H9 (cell line): ENCODE measurements around the gene CGGBP1. TPM values are rescaled to one million over a fixed set of nuclear protein-coding genes. Genes with fewer than 3 reads are reported as not detected.

Experiments used
- DNase-seq: peaks from one replicate; pipeline ENCODE4 v3.0.0-alpha.2; 2017
- H2AFZ ChIP-seq: one replicate; pipeline ENCODE4 v1.6.1; 2013; ENCODE audit warnings: mild to moderate bottlenecking, low read length, control low read depth, moderate library complexity
- H2AK5ac ChIP-seq: 2 replicates; pipeline ENCODE4 v1.6.1; 2013; ENCODE audit warnings: low read length, control low read depth, mixed read lengths; ENCODE audit not compliant: insufficient read length
- H2BK120ac ChIP-seq: one replicate; pipeline ENCODE4 v1.6.1; 2013; ENCODE audit warnings: low read depth, mild to moderate bottlenecking, low read length, control low read depth, inconsistent platforms; ENCODE audit not compliant: poor library complexity, severe bottlenecking
- H2BK12ac ChIP-seq: 2 replicates; pipeline ENCODE4 v1.6.1; 2013; ENCODE audit warnings: low read length, control low read depth, mixed read lengths, low read depth; ENCODE audit not compliant: insufficient read length
- H2BK15ac ChIP-seq: 2 replicates; pipeline ENCODE4 v1.6.1; 2013; ENCODE audit warnings: low read depth, low read length, control low read depth
- H2BK20ac ChIP-seq: one replicate; pipeline ENCODE4 v1.6.1; 2013; ENCODE audit warnings: low read depth, mild to moderate bottlenecking, low read length, control low read depth, inconsistent platforms; ENCODE audit not compliant: poor library complexity, severe bottlenecking
- H2BK5ac ChIP-seq: 2 replicates; pipeline ENCODE4 v1.6.1; 2013; ENCODE audit warnings: low read length, control low read depth, mixed read lengths; ENCODE audit not compliant: insufficient read length
- H3K14ac ChIP-seq: 2 replicates; pipeline ENCODE4 v1.6.1; 2013; ENCODE audit warnings: low read length, control low read depth; ENCODE audit not compliant: insufficient read depth
- H3K18ac ChIP-seq: 2 replicates; pipeline ENCODE4 v1.6.1; 2013; ENCODE audit warnings: low read depth, mild to moderate bottlenecking, mixed read lengths, low read length, control low read depth; ENCODE audit not compliant: insufficient read length
- H3K23ac ChIP-seq: 2 replicates; pipeline ENCODE4 v1.6.1; 2013; ENCODE audit warnings: low read length, control low read depth, mixed read lengths, low read depth; ENCODE audit not compliant: insufficient read length
- H3K23me2 ChIP-seq: 2 replicates; pipeline ENCODE4 v1.6.1; 2013; ENCODE audit warnings: low read depth, mild to moderate bottlenecking, mixed read lengths, low read length, control low read depth; ENCODE audit not compliant: insufficient read length, poor library complexity, severe bottlenecking
- H3K27ac ChIP-seq: 2 replicates; pipeline ENCODE4 v1.5.1; 2013; ENCODE audit warnings: low read length, control low read depth, mixed read lengths, low read depth; ENCODE audit not compliant: insufficient read length
- H3K27me3 ChIP-seq: 2 replicates; pipeline ENCODE4 v1.6.1; 2013; ENCODE audit warnings: low read length, control low read depth, inconsistent platforms; ENCODE audit not compliant: insufficient read depth
- H3K4ac ChIP-seq: 2 replicates; pipeline ENCODE4 v1.6.1; 2013; ENCODE audit warnings: low read depth, mild to moderate bottlenecking, control low read depth, inconsistent platforms, low read length, moderate library complexity
- H3K4me1 ChIP-seq: 2 replicates; pipeline ENCODE4 v1.6.1; 2013; ENCODE audit warnings: low read length, control low read depth, inconsistent platforms; ENCODE audit not compliant: insufficient read depth
- H3K4me2 ChIP-seq: 2 replicates; pipeline ENCODE4 v1.6.1; 2013; ENCODE audit warnings: low read length, control low read depth, mixed read lengths; ENCODE audit not compliant: insufficient read length, insufficient read depth
- H3K56ac ChIP-seq: 2 replicates; pipeline ENCODE4 v1.6.1; 2013; ENCODE audit warnings: low read depth, mild to moderate bottlenecking, mixed read lengths, low read length, control low read depth; ENCODE audit not compliant: insufficient read length
- H3K79me1 ChIP-seq: 2 replicates; pipeline ENCODE4 v1.6.1; 2013; ENCODE audit warnings: low read depth, mild to moderate bottlenecking, moderate library complexity, low read length, control low read depth, inconsistent platforms; ENCODE audit not compliant: insufficient read depth, poor library complexity, severe bottlenecking
- H3K79me2 ChIP-seq: 2 replicates; pipeline ENCODE4 v1.6.1; 2013; ENCODE audit warnings: low read length, control low read depth, inconsistent platforms; ENCODE audit not compliant: insufficient read depth
- H3K9ac ChIP-seq: 2 replicates; pipeline ENCODE4 v1.6.1; 2013; ENCODE audit warnings: low read length, control low read depth, mixed read lengths; ENCODE audit not compliant: insufficient read length; ENCODE audit errors: extremely low read depth
- H3K9me3 ChIP-seq: one replicate; pipeline ENCODE4 v1.6.1; 2013; ENCODE audit warnings: low read depth, low read length, inconsistent platforms; ENCODE audit not compliant: control insufficient read depth
- H3T11ph ChIP-seq: one replicate; pipeline ENCODE4 v1.6.1; 2013; ENCODE audit warnings: mild to moderate bottlenecking, low read length, control low read depth, inconsistent platforms
- H4K20me1 ChIP-seq: one replicate; pipeline ENCODE4 v1.6.1; 2013; ENCODE audit not compliant: control insufficient read depth, insufficient read length, insufficient read depth
- H4K5ac ChIP-seq: 2 replicates; pipeline ENCODE4 v1.6.1; 2013; ENCODE audit warnings: low read depth, mild to moderate bottlenecking, mixed read lengths, low read length, control low read depth; ENCODE audit not compliant: insufficient read length
- H4K8ac ChIP-seq: replicated peaks from 2 replicates; pipeline ENCODE4 v1.6.1; 2013; ENCODE audit warnings: low read length, control low read depth, mixed read lengths, low read depth; ENCODE audit not compliant: insufficient read length
- H4K91ac ChIP-seq: 2 replicates; pipeline ENCODE4 v1.6.1; 2013; ENCODE audit warnings: low read depth, mild to moderate bottlenecking, moderate library complexity, mixed read lengths, low read length, control low read depth; ENCODE audit not compliant: insufficient read length
- H3K27ac Mint-ChIP-seq, 3 experiments: 2 replicates in 2 of 3; 3 replicates in 1 of 3; pipeline ENCODE4 v1.8.0; 2020 to 2021; ENCODE audit warnings: mixed read lengths in 3 of 3, mild to moderate bottlenecking in 1 of 3, moderate library complexity in 1 of 3
- H3K27me3 Mint-ChIP-seq: 2 replicates; pipeline ENCODE4 v1.8.0; 2021; ENCODE audit warnings: low read depth, mild to moderate bottlenecking, moderate library complexity, mixed read lengths
- H3K36me3 Mint-ChIP-seq, 3 experiments: 2 replicates in 2 of 3; 3 replicates in 1 of 3; pipeline ENCODE4 v1.8.0; 2020 to 2021; ENCODE audit warnings: low read depth in 3 of 3, mixed read lengths in 3 of 3; ENCODE audit not compliant: insufficient read depth in 1 of 3
- H3K4me1 Mint-ChIP-seq, 2 experiments: 2 replicates each; pipeline ENCODE4 v1.8.0; 2020; ENCODE audit warnings: mixed read lengths in 2 of 2
- H3K4me3 Mint-ChIP-seq, 2 experiments: 2 replicates in 1 of 2; 3 replicates in 1 of 2; pipeline ENCODE4 v1.8.0; 2020 to 2021; ENCODE audit warnings: mild to moderate bottlenecking in 2 of 2, mixed read lengths in 2 of 2, moderate library complexity in 1 of 2
- H3K9me3 Mint-ChIP-seq, 2 experiments: 2 replicates in 1 of 2; 3 replicates in 1 of 2; pipeline ENCODE4 v1.8.0; 2020; ENCODE audit warnings: mild to moderate bottlenecking in 2 of 2, mixed read lengths in 2 of 2, moderate library complexity in 1 of 2
- WGBS: extraction: QIAGEN DNeasy Blood & Tissue Kit; methylation state at CpG from one replicate; pipeline ENCODE4 v1.1.7; 2013; ENCODE audit warnings: missing lambda C conversion rate, low lambda C conversion rate, mixed read lengths; ENCODE audit not compliant: insufficient read length; ENCODE audit errors: extremely low coverage; 5-methylcytosine and 5-hydroxymethylcytosine counted together
- total RNA-seq: library from RNA; stranded (reverse); gene quantifications from 2 replicates; pipeline ENCODE4 v1.2.1, GENCODE V29; 2021
- TF ChIP-seq, protein P1 (sequence below): fragments of 200-600 bp; sonication (generic); conservative IDR thresholded peaks from 3 replicates; pipeline ENCODE4 v1.8.0; 2021; ENCODE audit warnings: antibody characterized with exemption, mild to moderate bottlenecking

The CGGBP1 gene
- total RNA-seq, 1 experiment from 2014 or later: 75.0 TPM

DNA sequence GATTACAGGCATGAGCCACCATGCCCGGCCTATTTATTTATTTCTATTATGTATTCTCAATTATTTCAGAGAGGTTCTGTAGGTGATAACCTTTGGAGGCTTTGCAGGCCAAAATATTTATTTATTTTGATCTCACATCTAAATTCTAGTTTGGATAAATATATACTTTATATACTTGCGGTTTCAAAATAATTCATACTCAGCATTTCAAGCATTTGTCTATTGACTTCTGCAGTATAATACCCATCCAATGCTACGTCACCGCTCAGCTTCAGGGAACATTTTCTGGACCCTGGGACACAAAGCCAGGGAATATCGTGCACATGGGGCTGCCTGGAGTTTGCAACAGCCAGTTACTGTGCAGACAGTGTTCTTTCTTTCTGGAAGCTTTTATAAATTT, 22.6 kb downstream of the CGGBP1 start:
- Histone ChIP-seq H2BK15ac (no peak overlapping the region), H4K91ac (no peak overlapping the region), H3K9me3 (no peaks in the 10 kb centered on the region), H3K56ac (no peak overlapping the region), H4K8ac (no peak overlapping the region), H3K9ac (no peak overlapping the region), H2BK20ac (no peak overlapping the region), H3K23me2 (no peaks in the 10 kb centered on the region), H3K4ac (no peak overlapping the region), H3K23ac (no peak overlapping the region), H3K4me1 (no peaks in the 10 kb centered on the region), H4K20me1 (no peaks in the 10 kb centered on the region), H3K14ac (no peak overlapping the region), H2BK120ac (no peak overlapping the region), H3K27me3 (no peaks in the 10 kb centered on the region), H3K27ac (no peak overlapping the region), H2AK5ac (no peak overlapping the region), H3K79me1 (no peaks in the 10 kb centered on the region), H2BK5ac (no peak overlapping the region), H3T11ph (no peak overlapping the region), H4K5ac (no peak overlapping the region), H3K79me2 (no peaks in the 10 kb centered on the region), H3K18ac (no peak overlapping the region), H3K4me2 (no peak overlapping the region), H2BK12ac (no peak overlapping the region), H2AFZ (no peak overlapping the region)
- H3K27ac Mint-ChIP-seq: no peak overlapping the region
- DNase-seq: no peak
- WGBS: no CpG with 5 or more reads among the region's 5 CpGs
- no peaks in the 10 kb centered on the region for H3K9me3 Mint-ChIP-seq
- peaks cover 0 to 3% of the 10 kb centered on the region in 2 experiments; a peak in 1 of 4 replicates for H3K4me1 Mint-ChIP-seq
- H3K27me3 Mint-ChIP-seq: no peaks in the 10 kb centered on the region
- TF ChIP-seq, protein P1, sequence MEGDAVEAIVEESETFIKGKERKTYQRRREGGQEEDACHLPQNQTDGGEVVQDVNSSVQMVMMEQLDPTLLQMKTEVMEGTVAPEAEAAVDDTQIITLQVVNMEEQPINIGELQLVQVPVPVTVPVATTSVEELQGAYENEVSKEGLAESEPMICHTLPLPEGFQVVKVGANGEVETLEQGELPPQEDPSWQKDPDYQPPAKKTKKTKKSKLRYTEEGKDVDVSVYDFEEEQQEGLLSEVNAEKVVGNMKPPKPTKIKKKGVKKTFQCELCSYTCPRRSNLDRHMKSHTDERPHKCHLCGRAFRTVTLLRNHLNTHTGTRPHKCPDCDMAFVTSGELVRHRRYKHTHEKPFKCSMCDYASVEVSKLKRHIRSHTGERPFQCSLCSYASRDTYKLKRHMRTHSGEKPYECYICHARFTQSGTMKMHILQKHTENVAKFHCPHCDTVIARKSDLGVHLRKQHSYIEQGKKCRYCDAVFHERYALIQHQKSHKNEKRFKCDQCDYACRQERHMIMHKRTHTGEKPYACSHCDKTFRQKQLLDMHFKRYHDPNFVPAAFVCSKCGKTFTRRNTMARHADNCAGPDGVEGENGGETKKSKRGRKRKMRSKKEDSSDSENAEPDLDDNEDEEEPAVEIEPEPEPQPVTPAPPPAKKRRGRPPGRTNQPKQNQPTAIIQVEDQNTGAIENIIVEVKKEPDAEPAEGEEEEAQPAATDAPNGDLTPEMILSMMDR: no peak
- no peaks in the 10 kb centered on the region for H3K36me3 Mint-ChIP-seq
- no peak overlapping the region for H3K4me3 Mint-ChIP-seq
